SK-N-SH treated with all-trans-retinoic acid at 6 μM for 48 hours (cell line): Measurements from ENCODE around the gene MAP1A.

ENCODE experiments used
- ARNTL ChIP-seq: fragments of 450-650 bp; formaldehyde crosslinking; IDR thresholded peaks from 2 replicates; pipeline ENCODE4 v1.5.0; 2020; ENCODE audit warnings: low read depth, mild to moderate bottlenecking, moderate library complexity, borderline replicate concordance
- ISL1 ChIP-seq: fragments of 250-450 bp; sonication (Bioruptor Pico); IDR thresholded peaks from 2 replicates; pipeline ENCODE4 v2.1.2; 2022; ENCODE audit warnings: mild to moderate bottlenecking, moderate library complexity
- OSR1 ChIP-seq: fragments of 250-450 bp; sonication (Bioruptor Pico); IDR thresholded peaks from 2 replicates; pipeline ENCODE4 v1.8.0; 2022; ENCODE audit warnings: moderate library complexity, mild to moderate bottlenecking, inconsistent platforms
- TCF4 ChIP-seq: fragments of 250-450 bp; sonication (Bioruptor Pico); IDR thresholded peaks from 2 replicates; pipeline ENCODE4 v1.8.0; 2021; ENCODE audit warnings: mild to moderate bottlenecking, moderate library complexity, borderline replicate concordance
- ZFP3 ChIP-seq: fragments of 250-450 bp; sonication (Bioruptor Pico); IDR thresholded peaks from 2 replicates; pipeline ENCODE4 v1.5.0; 2020; ENCODE audit warnings: mild to moderate bottlenecking, moderate library complexity
- ZFP30 ChIP-seq: fragments of 450-650 bp; formaldehyde crosslinking; IDR thresholded peaks from 2 replicates; pipeline ENCODE4 v1.5.0; 2022; ENCODE audit warnings: mild to moderate bottlenecking, moderate library complexity
- ZNF565 ChIP-seq: fragments of 450-650 bp; formaldehyde crosslinking; conservative IDR thresholded peaks from 2 replicates; pipeline ENCODE4 v1.5.0; 2020; ENCODE audit warnings: low read depth, mild to moderate bottlenecking, moderate library complexity
- TF ChIP-seq, protein P1 (sequence below): fragments of 250-450 bp; sonication (Bioruptor Pico); IDR thresholded peaks from 2 replicates; pipeline ENCODE4 v1.5.1; 2021; ENCODE audit warnings: mild to moderate bottlenecking, moderate library complexity
- TF ChIP-seq, protein P2 (sequence below): fragments of 250-450 bp; sonication (Bioruptor Pico); IDR thresholded peaks from 2 replicates; pipeline ENCODE4 v1.5.1; 2020; ENCODE audit warnings: low read depth, mild to moderate bottlenecking, moderate library complexity

GRCh38 chr15:43484455-43484854, 33.0 kb upstream of the MAP1A start:
- TF ChIP-seq ISL1 (CRISPR knock-in tag) (no peak), TCF4 (CRISPR knock-in tag) (no peak), ARNTL (CRISPR knock-in tag) (no peak), ZFP3 (no peak), ZNF565 (no peak), ZFP30 (CRISPR knock-in tag) (no peak), OSR1 (CRISPR knock-in tag) (no peak)
- TF ChIP-seq, protein P1, sequence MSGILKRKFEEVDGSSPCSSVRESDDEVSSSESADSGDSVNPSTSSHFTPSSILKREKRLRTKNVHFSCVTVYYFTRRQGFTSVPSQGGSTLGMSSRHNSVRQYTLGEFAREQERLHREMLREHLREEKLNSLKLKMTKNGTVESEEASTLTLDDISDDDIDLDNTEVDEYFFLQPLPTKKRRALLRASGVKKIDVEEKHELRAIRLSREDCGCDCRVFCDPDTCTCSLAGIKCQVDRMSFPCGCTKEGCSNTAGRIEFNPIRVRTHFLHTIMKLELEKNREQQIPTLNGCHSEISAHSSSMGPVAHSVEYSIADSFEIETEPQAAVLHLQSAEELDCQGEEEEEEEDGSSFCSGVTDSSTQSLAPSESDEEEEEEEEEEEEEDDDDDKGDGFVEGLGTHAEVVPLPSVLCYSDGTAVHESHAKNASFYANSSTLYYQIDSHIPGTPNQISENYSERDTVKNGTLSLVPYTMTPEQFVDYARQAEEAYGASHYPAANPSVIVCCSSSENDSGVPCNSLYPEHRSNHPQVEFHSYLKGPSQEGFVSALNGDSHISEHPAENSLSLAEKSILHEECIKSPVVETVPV = no peak
- TF ChIP-seq, protein P2, sequence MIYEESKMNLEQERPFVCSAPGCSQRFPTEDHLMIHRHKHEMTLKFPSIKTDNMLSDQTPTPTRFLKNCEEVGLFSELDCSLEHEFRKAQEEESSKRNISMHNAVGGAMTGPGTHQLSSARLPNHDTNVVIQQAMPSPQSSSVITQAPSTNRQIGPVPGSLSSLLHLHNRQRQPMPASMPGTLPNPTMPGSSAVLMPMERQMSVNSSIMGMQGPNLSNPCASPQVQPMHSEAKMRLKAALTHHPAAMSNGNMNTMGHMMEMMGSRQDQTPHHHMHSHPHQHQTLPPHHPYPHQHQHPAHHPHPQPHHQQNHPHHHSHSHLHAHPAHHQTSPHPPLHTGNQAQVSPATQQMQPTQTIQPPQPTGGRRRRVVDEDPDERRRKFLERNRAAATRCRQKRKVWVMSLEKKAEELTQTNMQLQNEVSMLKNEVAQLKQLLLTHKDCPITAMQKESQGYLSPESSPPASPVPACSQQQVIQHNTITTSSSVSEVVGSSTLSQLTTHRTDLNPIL = no peak
